GM03348 (cell line): Measurements from ENCODE around the gene GALP.
"Not testable (repeated sequence)": the region's sequence is repeated elsewhere in the genome, so short reads cannot be mapped to it uniquely, and the experiment has no call there.

ENCODE experiments used
- DNase-seq: peaks from one replicate; pipeline ENCODE4 v3.0.0; 2012; ENCODE audit warnings: low spot score

GALP gene

DNA sequence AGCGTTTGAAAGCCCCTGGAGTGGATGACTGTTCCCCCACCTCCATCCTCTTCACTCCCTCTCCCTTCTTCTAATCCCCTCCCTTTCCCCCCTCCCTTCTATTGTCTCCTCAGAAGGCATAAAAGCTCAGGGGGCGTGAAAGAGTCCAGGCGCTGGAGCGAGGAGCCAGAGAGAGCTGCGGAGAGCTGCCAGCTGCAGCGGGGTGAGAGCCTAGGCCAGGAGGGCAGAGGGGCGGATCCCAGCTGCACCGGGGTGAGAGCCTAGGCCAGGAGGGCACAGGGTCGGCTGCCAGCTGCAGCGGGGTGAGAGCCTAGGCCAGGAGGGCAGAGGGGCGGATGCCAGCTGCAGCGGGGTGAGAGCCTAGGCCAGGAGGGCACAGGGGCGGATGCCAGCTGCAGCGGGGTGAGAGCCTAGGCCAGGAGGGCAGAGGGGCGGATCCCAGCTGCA is at the start of gene GALP:
GALP (plus strand) TSS at position 148 of the 447 bp plus-strand sequence. CDS start 1,101 bp downstream, outside the sequence.
- DNase-seq: not testable (repeated sequence)

DNA sequence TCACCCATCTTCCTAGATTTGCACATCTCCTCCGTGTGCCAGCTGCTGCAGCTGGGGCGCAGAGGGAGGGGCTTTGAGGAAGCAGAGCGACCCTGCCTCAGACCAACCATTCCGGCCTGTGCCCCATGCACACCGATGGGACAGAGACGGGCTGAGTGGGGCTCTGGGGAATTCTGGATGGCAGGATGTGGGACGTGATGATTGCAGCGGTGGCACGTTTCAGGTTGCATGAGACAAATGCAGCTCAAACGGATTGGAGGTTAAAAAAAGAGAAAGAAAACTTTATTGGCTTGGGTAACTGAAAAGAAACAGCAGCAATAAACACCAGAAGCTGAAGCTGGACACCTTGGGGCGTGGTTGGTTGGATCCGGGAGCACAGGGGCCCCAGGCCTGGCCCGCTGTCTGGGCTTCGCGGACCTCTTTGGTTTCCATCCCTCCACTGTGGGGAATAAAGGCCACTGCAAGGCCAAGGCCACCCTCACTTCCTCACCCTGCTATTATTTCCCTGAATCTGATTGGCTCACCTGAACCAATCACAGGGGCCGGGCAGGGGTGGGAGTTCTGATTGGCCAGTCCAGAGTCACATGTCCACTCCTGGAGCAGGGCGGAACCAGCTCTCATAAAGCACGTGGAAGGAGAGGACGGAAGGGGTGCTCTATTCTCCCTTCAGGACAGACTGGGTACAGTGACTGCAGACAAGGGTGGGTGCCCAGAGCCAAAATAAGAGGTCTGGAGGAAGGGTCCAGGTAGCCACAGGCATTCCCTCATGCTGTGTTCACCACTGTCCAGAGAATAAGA is 48.6 kb upstream of the GALP start:
- DNase-seq: no peak

DNA sequence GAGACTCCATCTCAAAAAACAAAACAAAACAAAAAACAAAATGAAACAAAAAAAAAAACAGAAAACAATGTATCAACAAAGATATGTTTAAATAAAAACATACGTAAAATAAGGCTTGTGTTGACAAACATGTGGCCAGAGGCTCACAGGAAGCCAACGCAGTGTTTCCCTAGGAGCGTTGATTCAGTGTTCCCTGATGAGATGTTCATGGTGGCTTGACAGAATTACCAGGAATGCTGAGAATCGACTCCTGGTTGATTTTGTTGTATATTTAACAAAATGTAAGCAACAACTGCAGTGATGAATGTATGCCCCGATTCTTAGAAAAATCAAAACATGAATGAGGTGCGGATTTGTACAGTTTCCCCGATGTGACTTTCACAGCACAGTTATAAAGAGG is 45.8 kb upstream of the GALP start:
- DNase-seq: no peak

DNA sequence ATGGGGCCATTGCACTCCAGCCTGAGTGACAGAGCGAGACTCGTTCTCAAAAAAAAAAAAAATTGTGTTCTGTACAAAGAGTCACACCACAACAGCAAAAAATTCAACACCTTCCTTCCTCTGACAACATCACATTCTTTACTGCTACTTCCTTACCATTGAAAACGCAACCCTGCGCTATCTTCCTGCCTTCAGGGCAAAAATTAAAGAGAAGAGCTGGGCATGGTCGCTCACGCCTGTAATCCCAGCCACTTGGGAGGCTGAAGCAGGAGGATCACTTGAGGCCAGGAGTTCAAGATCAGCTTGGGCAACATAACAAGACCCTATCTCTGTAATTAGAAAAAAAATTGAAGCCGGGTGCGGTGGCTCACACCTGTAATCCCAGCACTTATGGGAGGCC is 44.2 kb upstream of the GALP start:
- DNase-seq: no peak

DNA sequence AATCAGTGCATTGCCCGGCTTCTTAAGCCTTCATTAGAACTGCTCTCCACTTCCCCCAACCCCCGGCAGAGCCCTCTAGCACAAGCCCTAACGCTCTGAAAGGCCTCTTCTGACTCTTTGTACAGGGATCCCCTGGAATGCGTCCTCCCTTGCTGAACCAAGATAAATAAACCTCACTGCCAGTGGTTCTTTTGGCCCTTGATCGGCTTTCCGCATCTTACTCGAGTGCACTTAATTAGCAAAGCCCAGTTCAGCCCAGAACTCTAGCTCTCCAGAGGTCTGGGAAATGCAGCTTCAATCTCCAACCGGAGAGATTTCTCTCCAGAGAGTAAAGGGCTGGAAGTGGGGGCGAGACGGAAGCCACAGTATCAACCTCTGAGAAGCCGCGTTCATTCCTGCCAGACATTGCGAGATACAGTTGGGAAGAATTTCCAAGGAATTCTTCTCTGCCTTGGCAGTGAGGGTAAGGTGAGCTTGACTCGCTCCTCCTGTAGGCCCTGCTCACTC is 43.4 kb upstream of the GALP start:
- DNase-seq: no peak

DNA sequence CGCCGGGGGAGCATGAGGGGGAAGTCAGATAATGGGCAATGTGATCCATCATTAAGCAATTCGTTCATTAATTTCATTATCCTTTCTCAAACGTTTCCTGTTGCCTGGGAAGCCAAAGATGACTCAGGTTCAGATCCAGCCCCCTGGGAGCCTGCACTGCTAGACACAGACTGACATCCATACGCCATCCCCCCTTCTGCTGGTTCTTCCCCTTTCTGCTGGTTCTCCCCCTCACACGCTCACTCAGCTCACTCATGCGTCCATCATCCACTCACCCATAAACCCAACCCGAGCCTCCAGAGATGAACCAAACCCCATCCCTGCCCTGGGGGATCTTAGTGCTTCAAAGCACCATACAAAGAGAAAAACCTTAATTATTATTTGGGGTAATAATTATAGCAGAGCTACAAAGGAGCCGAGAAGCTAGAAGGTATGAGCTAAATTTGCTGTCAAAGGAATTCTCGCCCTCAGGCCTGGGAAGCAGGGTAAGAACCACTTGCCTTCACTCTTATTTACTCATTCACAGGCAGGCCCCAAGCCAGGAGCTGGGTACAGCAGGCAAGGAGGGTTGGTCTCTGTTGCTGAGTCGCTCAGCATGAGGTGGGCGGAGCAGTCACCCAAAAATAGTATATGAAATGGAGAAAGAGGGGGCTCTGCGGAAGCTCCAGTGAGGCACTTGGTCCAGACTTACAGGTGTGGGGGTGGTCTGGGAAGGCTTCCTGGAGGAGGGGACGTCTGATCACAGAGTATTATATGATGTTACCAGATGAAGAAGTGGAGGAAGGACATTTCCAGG is 41.8 kb upstream of the GALP start:
- DNase-seq: no peak

DNA sequence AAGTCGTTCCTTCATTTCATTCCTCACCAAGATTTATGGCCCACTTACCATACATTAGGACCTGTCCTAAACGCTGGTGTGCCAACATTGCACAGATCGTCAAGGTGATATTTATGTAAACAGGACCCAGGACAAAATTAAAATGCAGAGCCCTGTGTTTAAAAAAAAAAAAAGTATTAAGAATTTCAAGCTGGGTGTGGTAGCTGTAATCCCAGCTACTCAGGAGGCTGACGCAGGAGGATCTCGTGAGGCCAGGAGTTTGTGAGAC is 41.2 kb upstream of the GALP start:
- no peak for DNase-seq

DNA sequence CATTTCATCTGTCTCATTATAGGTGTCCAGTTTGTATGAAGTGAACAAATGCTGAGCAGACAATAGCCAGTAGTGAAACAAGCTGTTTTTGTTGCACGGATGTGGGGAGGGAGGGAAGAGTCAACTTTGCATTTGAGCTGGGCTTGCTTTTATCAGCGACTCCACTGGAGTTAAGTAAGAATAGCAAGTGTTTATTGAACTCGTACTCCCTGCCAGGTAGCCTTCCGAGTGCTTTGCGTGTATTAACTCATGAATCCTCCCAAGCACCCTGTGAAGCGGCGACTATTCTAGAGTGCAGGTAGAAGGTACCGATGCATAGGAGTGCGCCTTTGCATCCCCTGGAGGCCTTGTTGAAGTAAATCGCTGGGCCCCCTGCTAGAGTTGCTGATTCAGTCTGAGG is 39.4 kb upstream of the GALP start:
- no peak for DNase-seq

DNA sequence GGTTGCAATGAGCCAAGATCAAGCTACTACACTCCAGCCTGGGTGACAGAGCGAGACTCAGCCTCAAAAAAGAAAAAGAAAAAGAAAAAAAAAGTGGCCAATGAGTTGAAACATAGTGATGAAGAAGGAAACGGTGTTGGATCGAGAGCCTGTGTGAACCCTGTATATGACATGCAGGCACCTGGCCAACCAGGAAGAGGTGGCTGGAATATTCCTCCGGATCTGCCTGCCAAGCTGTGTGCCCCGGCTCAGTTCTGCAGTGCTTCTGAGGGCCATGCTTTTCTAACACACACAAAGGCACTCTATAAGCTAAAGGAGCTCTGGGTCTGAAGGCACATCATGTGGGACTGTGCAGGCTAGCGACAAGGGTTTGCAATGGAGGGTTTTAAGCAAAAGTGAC is 38.4 kb upstream of the GALP start:
- no peak for DNase-seq

DNA sequence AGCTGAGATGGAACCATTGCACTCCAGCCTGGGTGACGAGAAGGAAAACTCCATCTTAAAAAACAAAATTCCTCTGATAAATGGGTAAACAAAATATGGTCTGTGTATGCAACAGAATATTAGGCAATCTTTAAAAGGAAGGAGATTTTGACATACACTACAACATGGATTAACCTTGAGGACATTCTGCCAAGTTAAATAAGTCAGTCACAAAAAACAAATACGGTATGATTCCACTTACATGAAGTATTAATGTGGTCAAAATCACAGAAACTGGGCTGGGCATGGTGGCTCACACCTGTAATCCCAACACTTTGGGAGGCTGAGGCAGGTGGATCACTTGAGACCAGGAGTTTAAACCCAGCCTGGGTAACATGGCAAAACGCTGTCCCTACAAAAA is 37.7 kb upstream of the GALP start:
- DNase-seq: no peak

DNA sequence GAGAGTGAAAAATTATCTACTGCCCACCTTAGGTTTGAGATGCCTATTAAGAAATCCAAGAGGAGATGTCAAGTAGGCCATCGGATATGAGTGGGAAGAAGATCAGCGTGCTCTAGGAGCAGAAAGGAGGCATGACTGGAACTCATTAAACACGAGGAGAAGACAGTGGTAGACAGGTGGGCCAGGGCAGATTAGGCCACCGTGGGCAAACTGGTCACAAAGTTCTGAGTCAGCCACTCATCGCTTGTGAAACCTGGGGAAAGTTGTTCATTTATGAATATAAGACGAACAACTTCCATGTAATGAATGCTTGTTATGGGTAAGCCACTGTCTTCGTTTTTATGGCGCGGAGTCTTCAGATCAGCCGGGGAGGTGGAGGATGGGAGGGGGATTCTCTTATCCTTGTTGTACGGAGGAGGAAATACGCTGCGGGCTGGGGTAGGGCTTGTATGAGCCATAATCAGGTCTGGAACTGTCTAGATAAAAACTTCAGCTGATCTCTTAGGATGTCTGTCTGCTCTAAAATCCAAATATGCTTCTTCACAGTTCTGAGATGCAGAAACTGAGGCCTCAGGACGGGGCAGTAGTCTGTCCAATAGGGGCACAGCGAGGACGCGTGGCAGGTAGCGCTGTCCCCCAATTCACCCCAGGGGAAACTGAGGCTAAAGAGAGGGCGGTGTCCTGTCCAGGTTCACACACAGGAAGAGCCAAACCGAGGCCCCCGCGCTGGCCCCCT is 35.8 kb upstream of the GALP start:
- DNase-seq: no peak

DNA sequence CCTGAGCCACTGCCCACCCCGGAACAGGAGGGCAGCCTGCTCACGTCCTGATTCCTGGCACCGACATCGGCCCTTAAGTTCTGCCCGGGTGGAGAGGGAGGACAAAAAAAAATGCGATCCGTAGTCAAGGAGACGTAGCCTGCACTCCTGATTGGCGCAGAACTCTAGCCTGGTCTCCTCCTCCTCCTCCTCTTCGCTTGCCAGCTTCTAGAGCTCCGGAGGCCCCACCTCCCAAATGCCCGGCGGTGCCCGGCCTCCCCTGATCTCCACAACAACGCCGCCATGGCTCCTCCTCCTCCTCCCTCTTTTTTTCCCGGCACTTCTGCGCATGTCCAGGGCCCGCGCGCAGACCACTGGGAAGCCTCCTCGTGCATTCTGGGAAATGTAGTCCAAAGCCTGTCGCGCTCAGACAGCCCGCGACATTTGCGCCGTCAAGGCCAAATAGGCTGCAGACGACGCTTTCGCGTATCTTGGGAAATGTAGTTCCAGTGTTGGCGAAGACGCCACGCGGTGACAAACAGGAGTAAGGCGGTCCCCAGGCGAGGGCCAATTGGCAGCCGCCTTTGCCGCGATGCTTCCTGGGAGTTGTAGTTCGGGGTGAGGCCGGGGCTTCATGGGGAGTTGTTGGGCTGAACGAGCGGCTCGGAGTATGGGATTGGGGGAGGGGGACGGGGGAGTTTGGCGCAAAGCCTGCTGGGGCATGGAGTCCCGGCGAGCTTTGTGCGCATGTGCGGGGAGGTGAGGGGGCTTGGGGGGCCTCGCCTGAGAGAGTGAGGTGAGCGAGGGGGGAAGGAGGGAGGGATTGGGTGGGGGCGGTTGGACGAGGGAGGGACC is 35.0 kb upstream of the GALP start, which contains the start of gene ZNF444:
ZNF444 (plus strand) TSS at position 705 of the 834 bp plus-strand sequence. CDS start 5,625 bp downstream, outside the sequence.
- DNase-seq: peak; percentile 98

DNA sequence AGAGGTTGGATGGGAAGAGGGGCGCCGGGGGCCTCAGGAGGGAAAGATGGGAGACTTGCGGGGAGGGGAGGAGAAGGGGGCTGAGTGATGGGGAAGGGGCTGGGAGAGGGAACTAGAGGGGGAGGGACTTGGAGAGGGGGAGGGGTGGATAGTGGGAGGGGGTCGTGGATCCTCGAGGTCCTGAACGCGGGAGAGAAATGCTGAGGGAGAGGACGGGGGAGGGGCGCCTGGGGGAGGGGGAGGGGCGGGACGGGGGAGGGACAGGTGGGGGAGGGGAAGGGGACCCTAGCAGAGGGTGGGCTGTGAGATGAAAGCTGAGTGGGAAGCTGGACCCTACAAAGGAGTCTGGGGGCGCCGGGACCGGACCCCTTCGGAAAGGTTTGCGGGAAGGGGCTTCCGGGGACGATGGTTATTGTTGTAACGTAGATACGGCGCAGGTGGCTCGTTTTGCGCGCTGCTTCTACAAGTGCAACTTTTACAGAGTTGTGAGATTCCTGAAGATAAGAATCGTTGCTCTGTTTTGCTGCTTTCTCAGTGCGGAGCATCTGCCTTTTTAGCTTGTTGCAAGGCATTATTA is 34.3 kb upstream of the GALP start:
- DNase-seq: no peak

DNA sequence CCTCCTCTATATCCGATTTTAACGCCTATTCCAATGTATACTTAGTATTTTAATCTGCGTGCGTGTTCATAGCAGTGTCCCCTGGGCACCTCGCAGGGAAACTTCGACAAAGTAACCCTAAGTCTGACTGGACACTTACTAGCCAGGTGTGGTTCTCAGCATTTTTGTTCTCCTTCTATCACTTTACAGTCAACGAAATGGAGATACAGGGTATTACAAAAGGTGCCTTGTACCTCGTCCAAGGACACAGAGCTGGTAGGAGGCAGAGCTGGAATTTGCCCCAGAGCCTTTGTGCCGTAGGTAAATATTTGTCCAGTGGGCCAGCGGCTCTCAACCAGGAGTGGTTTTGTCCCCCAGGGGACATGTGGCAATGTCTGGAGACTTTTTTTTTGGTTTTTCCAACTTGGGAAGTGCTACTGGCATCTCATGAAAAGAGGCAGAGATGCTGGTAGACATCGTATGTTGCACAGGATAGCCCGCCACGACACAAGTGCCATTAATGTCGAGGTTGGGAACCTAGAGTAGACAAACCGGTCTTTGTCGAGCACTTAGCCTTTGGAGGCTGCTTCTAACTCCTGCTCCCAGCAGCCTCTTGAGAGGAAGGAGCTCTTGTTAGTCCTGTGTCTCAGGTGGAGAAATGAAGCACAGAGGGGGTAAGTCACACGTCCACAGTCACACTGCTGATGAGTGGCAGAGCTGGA is 33.6 kb upstream of the GALP start:
- DNase-seq: no peak

DNA sequence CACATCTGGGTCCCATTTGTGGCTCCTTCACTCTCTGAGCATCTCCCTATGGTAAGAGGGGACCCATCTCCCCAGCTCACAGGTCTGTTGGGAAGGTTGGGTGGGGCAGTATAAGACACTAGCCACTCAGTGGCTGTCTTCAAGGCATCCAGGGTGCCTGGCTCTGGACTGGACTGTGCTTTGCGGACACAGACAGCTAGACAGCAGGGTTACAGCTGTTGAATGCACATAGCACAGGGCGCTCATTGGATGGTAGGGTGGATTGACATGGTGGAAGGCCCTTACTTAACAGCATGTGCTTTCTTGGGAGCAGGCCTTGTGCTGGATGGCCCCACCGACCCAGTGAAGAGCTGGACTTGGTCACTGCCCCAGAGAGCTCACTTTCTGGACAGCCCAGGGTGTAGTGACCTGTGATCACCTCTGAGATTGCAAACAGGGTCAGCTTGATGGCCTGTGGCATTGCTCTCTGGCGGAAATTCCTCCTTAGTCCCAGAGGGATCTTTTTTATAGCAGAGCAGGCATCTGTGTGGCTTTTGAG is 32.8 kb upstream of the GALP start:
- DNase-seq: no peak

DNA sequence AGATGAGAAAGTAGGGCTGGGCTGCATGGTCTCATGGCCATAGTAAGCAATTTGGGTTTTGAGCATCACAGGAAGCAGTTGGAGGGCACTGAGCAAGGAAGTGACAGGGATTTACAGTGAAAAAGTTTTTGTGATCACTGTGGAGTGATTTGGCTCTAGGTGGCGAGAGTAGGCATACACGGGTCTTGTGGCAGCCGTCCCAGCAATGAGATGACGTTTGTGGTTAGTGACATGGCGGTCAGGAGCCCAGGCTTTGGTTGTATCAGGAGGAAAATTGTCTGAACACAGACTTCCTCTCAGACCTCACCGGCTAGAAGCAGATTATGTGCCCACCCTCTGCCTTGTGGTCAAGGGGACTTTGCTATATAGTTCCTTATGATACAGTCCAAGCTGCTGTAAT is 31.4 kb upstream of the GALP start:
- no peak for DNase-seq

DNA sequence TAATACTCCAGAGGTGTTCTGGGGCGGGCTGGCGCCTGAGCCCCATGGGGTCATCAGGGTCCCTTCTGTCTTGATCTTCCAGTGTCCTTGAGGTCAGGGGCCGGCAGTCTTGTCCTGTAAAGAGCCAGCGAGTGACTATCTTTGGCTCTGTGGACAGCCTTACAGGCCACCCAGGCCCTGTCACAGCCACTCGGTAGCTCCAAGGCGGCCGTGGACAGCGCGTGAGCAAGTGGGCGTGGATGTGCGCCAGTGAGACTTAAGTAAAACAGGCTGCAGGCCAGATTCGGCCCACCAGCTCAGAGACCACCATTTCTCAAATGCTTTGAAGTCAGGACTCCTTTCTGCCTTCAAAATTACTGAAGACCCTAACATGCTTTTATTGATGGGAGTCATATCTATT is 31.0 kb upstream of the GALP start:
- DNase-seq: no peak

DNA sequence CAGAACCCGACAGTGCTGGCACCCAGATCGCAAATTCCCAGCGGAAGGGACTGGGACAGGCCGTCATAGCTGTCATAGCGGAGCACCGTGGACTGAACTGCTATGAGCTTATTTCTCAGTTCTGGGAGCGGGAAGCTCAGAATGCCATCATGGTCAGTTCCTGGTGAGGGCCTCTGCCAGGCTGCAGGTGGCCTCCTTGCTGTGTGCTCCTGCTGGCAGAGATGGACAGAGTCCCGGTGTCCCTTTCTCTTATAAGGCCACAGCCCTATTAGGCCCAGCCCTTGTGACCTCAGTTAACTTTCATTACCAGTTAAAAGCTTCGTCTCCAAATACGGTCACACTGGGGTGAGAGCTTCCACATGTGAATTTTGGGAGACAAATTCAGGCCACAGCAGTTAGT is 30.1 kb upstream of the GALP start:
- DNase-seq: no peak

DNA sequence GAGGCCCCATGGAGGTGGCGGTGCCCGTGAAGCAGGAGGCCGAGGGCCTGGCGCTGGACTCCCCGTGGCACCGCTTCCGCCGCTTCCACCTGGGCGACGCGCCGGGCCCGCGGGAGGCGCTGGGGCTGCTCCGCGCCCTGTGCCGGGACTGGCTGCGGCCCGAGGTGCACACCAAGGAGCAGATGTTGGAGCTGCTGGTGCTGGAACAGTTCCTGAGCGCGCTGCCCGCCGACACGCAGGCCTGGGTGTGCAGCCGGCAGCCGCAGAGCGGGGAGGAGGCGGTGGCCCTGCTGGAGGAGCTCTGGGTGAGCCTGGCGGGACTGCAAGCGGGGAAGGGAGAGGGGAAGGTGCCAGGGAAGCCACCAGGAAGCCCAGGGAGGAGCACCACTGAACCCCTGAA is 28.9 kb upstream of the GALP start:
- no peak for DNase-seq

DNA sequence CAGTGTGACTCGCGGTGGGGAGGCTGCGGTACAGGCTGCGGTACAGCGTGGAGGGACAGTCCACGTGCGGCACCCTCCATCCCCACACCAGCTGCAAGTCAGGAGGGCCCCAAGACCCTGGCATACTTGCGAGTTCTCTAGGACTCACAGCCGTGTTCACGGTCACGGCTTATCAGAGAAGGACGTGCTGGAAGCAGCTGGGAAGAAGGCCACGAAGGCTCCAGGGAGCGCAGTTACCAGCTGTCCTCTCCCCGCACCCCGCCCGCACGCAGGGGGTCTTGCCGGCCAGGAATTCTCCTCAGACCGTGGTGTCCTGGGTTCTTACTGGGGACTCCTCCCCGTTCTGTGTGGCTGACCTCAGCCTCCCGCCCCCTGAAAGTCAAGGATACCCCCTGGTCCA is 28.5 kb upstream of the GALP start:
- DNase-seq: no peak
